HFFc6 (cell line): ENCODE data around the gene TNS3. TPM values are rescaled to one million over a fixed set of nuclear protein-coding genes. Genes with fewer than 3 reads are reported as not detected.

Source experiments
- DNase-seq: peaks from one replicate; pipeline ENCODE4 v3.0.0-alpha.2; 2018
- H3K27ac Mint-ChIP-seq: 2 replicates; pipeline ENCODE4 v1.8.0; 2020; ENCODE audit warnings: mild to moderate bottlenecking, mixed read lengths
- H3K27me3 Mint-ChIP-seq: 2 replicates; pipeline ENCODE4 v1.8.0; 2021; ENCODE audit warnings: mild to moderate bottlenecking, moderate library complexity, mixed read lengths; ENCODE audit not compliant: insufficient read depth
- H3K36me3 Mint-ChIP-seq: 2 replicates; pipeline ENCODE4 v1.8.0; 2021; ENCODE audit warnings: low read depth, mixed read lengths
- H3K4me1 Mint-ChIP-seq: 2 replicates; pipeline ENCODE4 v1.8.0; 2020; ENCODE audit warnings: low read depth, mixed read lengths
- H3K4me3 Mint-ChIP-seq: 2 replicates; pipeline ENCODE4 v1.8.0; 2020; ENCODE audit warnings: mild to moderate bottlenecking, moderate library complexity, mixed read lengths
- H3K9me3 Mint-ChIP-seq: 2 replicates; pipeline ENCODE4 v1.8.0; 2020; ENCODE audit warnings: mild to moderate bottlenecking, mixed read lengths
- total RNA-seq, 6 experiments: library from RNA; stranded (reverse); fragmentation: NEBNext Ultra II Directional; extraction: Animal tissue kit (Norgen Biotek cat#: 25700); gene quantifications; 2 replicates in 1 of 6; 3 replicates in 5 of 6; pipeline ENCODE4 v1.2.3, GENCODE V29; 2021
- TF ChIP-seq, protein P1 (sequence below): fragments of 200-600 bp; sonication (generic); IDR thresholded peaks from 2 replicates; pipeline ENCODE4 v1.5.0; 2021; ENCODE audit warnings: antibody characterized with exemption, mild to moderate bottlenecking

The TNS3 gene
- total RNA-seq, 6 experiments from 2014 or later, result 50.8 to 77.0 (median 67.8) TPM

GRCh38 chr7:47485640-47486435, 96.1 kb downstream of the TNS3 start:
- DNase-seq, result peak; percentile 10
- H3K27me3 Mint-ChIP-seq, result peaks cover 4% of the 10 kb centered on the region
- H3K4me3 Mint-ChIP-seq, result no peak overlapping the region
- peak overlapping the region; percentile 4; the same call in 1 of the 2 replicates for H3K27ac Mint-ChIP-seq
- TF ChIP-seq, protein P1, sequence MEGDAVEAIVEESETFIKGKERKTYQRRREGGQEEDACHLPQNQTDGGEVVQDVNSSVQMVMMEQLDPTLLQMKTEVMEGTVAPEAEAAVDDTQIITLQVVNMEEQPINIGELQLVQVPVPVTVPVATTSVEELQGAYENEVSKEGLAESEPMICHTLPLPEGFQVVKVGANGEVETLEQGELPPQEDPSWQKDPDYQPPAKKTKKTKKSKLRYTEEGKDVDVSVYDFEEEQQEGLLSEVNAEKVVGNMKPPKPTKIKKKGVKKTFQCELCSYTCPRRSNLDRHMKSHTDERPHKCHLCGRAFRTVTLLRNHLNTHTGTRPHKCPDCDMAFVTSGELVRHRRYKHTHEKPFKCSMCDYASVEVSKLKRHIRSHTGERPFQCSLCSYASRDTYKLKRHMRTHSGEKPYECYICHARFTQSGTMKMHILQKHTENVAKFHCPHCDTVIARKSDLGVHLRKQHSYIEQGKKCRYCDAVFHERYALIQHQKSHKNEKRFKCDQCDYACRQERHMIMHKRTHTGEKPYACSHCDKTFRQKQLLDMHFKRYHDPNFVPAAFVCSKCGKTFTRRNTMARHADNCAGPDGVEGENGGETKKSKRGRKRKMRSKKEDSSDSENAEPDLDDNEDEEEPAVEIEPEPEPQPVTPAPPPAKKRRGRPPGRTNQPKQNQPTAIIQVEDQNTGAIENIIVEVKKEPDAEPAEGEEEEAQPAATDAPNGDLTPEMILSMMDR, result no peak
- H3K4me1 Mint-ChIP-seq, result peaks cover 47% of the 10 kb centered on the region
- H3K9me3 Mint-ChIP-seq, result no peaks in the 10 kb centered on the region
- no peaks in the 10 kb centered on the region; the same call in 1 of the 2 replicates for H3K36me3 Mint-ChIP-seq

DNA sequence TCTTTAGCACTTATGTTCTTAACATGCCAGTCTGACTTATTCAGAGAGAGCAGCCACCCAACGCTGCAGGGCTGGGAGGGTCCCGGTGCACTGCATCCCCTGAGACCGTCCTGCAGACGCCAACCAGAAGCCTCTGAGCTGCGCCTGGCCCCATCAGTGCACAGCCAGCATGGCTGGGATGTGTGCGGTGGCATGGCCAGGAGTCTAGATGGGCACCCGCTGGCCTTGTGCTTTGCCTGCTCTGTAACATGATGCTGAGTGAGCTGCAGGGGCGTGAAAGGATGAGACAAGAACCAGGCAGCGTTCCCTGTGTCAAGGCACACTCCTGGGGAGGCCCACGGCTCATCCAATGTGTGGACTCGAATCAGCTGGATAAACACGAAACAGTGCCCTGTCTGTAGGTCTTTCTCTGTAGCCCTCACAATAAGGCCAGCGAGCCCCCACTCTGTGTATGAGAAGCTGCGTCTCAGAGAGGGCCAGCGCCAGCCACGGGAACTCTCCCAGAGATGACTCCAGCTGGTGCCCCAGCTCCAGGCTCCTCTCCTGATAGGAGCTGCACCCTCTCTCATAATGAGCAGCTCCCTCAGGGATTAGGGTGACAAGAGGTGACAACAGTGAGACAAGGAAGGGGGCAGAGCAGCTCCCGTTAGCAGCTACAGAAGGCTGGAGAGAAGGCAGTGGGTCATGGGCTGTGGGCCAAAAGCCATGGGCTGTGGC, 96.8 kb downstream of the TNS3 start:
- DNase-seq, result no peak
- no peaks in the 10 kb centered on the region for H3K9me3 Mint-ChIP-seq
- TF ChIP-seq, protein P1, result no peak
- H3K4me1 Mint-ChIP-seq, result peaks cover 54% of the 10 kb centered on the region
- H3K36me3 Mint-ChIP-seq, result no peaks in the 10 kb centered on the region; the same call in 1 of the 2 replicates
- H3K4me3 Mint-ChIP-seq, result no peak overlapping the region
- H3K27me3 Mint-ChIP-seq, result peaks cover 2% of the 10 kb centered on the region; the same call in 1 of the 2 replicates
- no peak overlapping the region; the same call in 1 of the 2 replicates for H3K27ac Mint-ChIP-seq

GRCh38 chr7:47484457-47484856, 97.5 kb downstream of the TNS3 start:
- H3K4me3 Mint-ChIP-seq, result no peak overlapping the region
- TF ChIP-seq, protein P1, result no peak
- no peak for DNase-seq
- no peaks in the 10 kb centered on the region for H3K9me3 Mint-ChIP-seq
- H3K27ac Mint-ChIP-seq, result no peak overlapping the region
- H3K36me3 Mint-ChIP-seq, result no peaks in the 10 kb centered on the region; the same call in 1 of the 2 replicates
- H3K4me1 Mint-ChIP-seq, result peaks cover 55% of the 10 kb centered on the region
- peaks cover 2% of the 10 kb centered on the region; the same call in 1 of the 2 replicates for H3K27me3 Mint-ChIP-seq

DNA sequence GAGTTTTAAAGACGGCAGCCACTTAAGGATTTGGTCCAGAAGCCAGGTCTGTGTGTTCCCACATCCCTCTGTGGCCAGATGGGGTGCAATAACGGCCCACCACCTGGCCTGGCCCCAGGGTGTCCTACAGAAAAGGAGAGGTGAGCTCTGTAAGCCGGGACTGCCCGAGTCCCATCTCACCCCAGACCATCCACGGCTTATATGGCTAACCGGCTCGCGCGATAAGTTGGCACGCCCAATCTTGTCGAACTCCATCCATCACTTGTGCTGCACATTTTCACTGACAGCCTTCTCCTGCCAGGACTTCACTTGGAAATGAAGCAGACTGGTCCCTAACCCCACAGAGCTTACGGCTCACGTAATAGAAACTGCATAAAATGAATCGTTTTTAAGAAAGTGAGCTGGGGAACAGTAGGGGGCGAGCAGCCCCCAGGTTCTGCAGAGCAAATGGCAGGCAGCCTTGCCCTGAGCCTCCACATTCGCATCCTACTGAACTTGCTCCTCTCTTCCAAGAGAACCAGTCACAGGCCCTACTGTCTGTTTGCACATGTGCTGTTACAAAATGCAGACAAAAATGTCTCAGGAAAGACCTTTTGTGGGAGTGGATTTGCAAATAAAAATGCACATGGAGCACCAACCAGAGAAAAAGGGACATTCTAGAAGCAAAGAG, 98.2 kb downstream of the TNS3 start:
- Mint-ChIP-seq H3K4me3 (peak overlapping the region; percentile 17; the same call in 1 of the 2 replicates), H3K4me1 (peaks cover 57% of the 10 kb centered on the region), H3K27me3 (no peaks in the 10 kb centered on the region; the same call in 1 of the 2 replicates), H3K36me3 (no peaks in the 10 kb centered on the region; the same call in 1 of the 2 replicates), H3K9me3 (no peaks in the 10 kb centered on the region), H3K27ac (peak overlapping the region; percentile 96; the same call in 1 of the 2 replicates)
- TF ChIP-seq, protein P1, result peak; percentile 41; the same call in 1 of the 2 replicates
- no peak for DNase-seq
